ENCODE measurements around the gene SPINDOC.

SPINDOC gene

DNA sequence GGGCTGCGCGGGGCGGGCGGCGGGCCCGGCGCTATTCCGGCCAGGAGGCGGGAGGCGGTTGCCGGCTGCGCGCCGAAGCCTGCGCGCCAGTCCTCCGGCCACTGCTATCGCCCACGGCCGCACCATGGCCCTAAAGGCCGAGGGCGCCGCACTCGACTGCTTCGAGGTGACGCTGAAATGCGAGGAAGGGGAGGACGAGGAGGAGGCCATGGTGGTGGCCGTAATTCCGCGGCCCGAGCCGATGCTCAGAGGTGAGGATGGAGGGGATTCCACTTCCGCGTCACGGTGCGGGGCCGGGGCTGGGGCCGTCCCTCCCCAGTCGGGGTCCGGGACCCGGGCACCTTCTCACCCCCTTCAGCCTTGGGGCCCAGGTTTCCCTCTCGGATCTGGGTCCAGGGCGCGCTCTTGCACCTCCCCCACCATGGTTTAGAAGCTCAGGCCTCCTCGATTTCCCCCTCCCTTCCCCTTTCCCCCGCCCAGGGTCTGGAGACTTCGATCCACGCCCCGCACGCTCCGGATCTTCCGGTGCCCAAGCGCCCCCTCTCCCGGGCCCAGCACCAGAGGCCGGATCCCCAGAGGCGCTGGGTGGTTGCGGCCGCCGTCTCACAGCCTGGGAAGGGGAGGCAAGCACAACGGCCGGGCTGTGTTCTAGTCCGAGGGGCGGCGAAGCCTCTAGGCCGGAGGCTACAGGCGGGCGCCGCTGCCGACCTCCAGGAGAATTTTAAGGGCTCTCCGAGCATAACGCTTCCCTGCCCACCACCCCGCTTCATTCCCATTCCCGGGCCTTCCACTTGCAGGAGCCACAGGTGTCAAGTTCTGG is 517 bp downstream of the SPINDOC start:
- TF ChIP-seq, protein P1, sequence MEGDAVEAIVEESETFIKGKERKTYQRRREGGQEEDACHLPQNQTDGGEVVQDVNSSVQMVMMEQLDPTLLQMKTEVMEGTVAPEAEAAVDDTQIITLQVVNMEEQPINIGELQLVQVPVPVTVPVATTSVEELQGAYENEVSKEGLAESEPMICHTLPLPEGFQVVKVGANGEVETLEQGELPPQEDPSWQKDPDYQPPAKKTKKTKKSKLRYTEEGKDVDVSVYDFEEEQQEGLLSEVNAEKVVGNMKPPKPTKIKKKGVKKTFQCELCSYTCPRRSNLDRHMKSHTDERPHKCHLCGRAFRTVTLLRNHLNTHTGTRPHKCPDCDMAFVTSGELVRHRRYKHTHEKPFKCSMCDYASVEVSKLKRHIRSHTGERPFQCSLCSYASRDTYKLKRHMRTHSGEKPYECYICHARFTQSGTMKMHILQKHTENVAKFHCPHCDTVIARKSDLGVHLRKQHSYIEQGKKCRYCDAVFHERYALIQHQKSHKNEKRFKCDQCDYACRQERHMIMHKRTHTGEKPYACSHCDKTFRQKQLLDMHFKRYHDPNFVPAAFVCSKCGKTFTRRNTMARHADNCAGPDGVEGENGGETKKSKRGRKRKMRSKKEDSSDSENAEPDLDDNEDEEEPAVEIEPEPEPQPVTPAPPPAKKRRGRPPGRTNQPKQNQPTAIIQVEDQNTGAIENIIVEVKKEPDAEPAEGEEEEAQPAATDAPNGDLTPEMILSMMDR (IDR thresholded peaks at IDR 0.05; ENCODE audit: insufficient read depth, missing control alignments) = no peak
- DNase-seq (ENCODE audit: insufficient read length, low spot score) (peak; percentile 59), FAIRE-seq (no peak)

DNA sequence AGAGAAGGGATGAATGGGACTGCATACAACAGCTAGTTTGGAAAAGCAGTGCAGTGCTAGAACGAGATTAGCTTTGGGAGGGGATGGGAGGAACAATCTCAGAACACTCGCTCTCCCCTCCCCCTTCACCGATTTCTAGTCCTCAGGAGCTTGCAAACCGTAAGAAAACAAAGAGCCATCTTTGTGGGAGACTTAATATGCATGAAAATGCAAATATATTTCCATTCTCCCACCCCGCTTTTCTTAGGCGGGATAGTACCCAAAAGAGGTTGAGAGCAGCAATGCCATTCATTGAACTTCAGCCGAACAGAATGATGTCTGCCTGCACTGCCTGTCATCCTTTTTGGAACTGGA is 1.1 kb downstream of the SPINDOC start:
- DNase-seq (ENCODE audit: insufficient read length, low spot score) (no peak), FAIRE-seq (no peak)
- TF ChIP-seq, protein P1 (IDR thresholded peaks at IDR 0.05; ENCODE audit: insufficient read depth, missing control alignments) = no peak

DNA sequence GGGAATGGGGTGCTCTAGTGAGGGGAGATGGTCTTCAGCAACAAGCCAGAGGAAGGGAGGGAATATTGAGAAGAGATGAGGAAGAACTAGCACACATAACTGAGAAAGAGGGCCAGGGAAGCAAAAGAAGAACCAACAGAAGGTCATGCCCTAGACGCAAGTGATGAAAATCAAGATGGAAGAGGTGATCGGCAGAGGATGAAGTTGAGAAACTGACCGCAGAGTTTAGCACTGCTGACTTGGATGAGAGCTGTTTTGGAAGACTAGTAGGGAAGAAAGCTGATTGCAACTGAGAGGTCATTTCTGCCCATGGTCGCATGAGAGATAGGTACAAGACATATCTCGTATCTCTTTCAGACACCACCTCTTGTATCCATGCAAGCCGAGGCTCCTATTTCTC is 2.9 kb downstream of the SPINDOC start:
- DNase-seq (ENCODE audit: insufficient read length, low spot score) (no peak), FAIRE-seq (no peak)
- TF ChIP-seq, protein P1 (IDR thresholded peaks at IDR 0.05; ENCODE audit: insufficient read depth, missing control alignments) = no peak

DNA sequence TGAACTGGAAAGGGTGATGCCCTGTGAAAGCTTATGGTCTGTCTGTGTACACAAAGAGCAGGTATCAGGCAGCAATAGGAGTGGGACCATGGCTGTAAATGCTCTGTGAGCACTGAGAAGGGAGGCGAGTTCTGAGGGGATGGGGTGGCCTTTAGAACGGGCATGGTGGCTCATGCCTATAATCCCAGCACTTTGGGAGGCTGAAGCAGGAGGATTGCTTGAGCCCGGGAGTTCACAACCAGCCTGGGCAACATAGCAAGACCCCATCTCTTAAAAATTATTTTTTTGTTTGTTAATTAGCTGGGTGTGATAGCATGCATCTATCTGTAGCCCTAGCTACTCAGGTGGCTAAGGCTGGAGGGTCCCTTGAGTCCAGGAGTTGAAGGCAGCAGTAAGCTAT is 3.5 kb downstream of the SPINDOC start:
- FAIRE-seq (no peak), DNase-seq (ENCODE audit: insufficient read length, low spot score) (no peak)
- TF ChIP-seq, protein P1 (IDR thresholded peaks at IDR 0.05; ENCODE audit: insufficient read depth, missing control alignments) = no peak

DNA sequence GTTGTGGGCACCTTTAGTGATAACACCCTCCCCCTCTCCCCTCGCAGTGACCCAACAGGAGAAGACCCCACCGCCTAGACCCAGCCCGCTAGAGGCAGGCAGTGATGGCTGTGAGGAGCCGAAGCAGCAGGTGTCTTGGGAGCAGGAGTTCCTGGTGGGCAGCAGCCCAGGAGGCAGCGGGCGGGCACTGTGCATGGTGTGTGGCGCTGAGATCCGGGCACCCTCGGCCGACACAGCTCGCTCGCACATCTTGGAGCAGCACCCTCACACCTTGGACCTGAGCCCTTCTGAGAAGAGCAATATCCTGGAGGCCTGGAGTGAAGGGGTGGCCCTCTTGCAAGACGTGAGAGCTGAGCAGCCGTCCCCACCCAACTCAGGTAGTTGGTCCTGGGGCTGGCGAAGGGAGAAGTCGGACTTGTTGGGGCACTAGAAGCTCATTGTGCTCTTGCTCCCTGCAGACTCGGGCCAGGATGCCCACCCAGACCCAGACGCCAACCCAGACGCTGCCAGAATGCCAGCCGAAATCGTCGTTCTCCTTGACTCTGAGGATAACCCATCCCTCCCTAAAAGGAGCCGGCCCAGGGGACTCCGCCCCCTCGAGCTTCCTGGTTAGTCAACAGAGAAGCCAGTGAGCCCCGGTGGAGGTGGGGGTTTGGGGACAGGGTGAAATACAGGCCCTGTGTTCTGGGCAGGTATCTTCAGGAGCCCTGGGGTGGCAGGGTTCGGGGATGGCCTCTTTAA is 4.7 kb downstream of the SPINDOC start:
- FAIRE-seq = no peak
- no peak for DNase-seq (ENCODE audit: insufficient read length, low spot score)
- TF ChIP-seq, protein P1 (IDR thresholded peaks at IDR 0.05; ENCODE audit: insufficient read depth, missing control alignments) = no peak

DNA sequence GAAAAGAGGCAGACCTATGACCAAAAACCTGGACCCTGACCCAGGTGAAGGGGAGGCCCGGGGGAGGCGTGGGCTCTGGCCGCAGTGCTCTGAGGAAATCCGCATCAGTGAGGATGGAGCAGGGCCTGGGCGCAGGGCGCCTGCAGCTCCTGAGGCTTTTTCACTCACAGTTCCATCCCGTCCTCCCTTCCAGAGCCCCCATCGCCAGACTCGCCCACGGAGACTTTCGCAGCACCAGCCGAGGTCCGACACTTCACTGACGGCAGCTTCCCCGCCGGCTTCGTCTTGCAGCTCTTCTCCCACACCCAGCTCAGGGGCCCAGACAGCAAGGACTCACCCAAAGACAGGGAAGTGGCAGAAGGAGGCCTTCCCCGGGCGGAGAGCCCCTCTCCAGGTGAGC is 5.4 kb downstream of the SPINDOC start:
- FAIRE-seq = no peak
- TF ChIP-seq, protein P1 (IDR thresholded peaks at IDR 0.05; ENCODE audit: insufficient read depth, missing control alignments) = no peak
- no peak for DNase-seq (ENCODE audit: insufficient read length, low spot score)

DNA sequence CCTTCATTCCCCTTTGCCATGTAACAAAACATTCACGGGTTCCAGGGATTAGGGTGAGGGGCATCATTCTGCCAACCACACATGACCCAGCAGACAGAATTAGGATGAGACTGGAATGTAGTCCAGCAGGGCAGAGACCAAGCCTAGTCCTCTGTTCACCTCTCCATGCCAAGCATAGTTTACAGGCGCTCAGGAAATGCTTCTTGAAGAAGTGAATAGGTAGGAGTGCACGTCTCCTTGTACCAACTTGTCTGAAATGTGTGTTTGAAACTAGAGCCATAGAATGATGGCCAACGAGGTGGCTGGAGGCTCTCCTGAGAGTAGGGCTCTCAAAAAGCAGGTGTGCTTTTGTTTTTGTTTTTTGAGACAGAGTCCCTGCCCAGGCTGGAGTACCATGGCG is 8.2 kb downstream of the SPINDOC start:
- TF ChIP-seq, protein P1 (IDR thresholded peaks at IDR 0.05; ENCODE audit: insufficient read depth, missing control alignments) = no peak
- DNase-seq (ENCODE audit: insufficient read length, low spot score) (no peak), FAIRE-seq (no peak)
